ENCODE measurements around the gene KATNB1. TPM values are rescaled to one million over a fixed set of nuclear protein-coding genes. Genes with fewer than 3 reads are reported as not detected.

Gene KATNB1
- total and polyA plus RNA-seq, 7 experiments from 2014 or later = 20.4 to 32.9 (median 26.0) TPM

GRCh38 chr16:57740423-57741071 lies 5.0 kb downstream of the KATNB1 start:
- ChIA-PET POLR2A (interaction anchor here (0.6 kb wide), 1 partner anchor 670 kb away, joined by 5 read pairs; no protein-coding TSS in a partner anchor), CTCF (no interaction called here)
- Histone ChIP-seq H3K27ac (ENCODE audit: low read depth, low read length) (no peak overlapping the region), H3K4me3 (ENCODE audit: low read length) (no peak overlapping the region), H3K9me3 (ENCODE audit: control insufficient read depth in 2 of 3, low read length in 3 of 3) (no peaks in the 10 kb centered on the region), H3K27me3 (ENCODE audit: control insufficient read depth in 2 of 2, insufficient read depth in 2 of 2, low read length in 2 of 2) (no peaks in the 10 kb centered on the region), H3K36me3 (ENCODE audit: control insufficient read depth in 2 of 3, insufficient read depth in 3 of 3, low read length in 3 of 3) (peaks cover 0 to 23% (median 0%) of the 10 kb centered on the region in 3 experiments), H3K4me1 (ENCODE audit: control insufficient read depth in 2 of 2, insufficient read depth in 2 of 2, low read length in 2 of 2) (peaks cover 6 to 8% of the 10 kb centered on the region in 2 donors)
- DNase-seq = no peak
- peaks cover 13 to 22% (median 19%) of the 10 kb centered on the region in 7 donors for H3K4me1 Mint-ChIP-seq
- no peak overlapping the region for H3K4me3 Mint-ChIP-seq
- no peaks in the 10 kb centered on the region for H3K9me3 Mint-ChIP-seq
- H3K27ac Mint-ChIP-seq = no peak overlapping the region
- H3K36me3 Mint-ChIP-seq = peaks cover 0 to 23% (median 2%) of the 10 kb centered on the region in 5 donors
- no peak for ATAC-seq
- intact Hi-C loops (cut with micrococcal nuclease) = no loop called here
- no peaks in the 10 kb centered on the region for H3K27me3 Mint-ChIP-seq

- no peaks in the 10 kb centered on the region for H3K9me3 ChIP-seq (ENCODE audit: control insufficient read depth in 2 of 3, low read length in 3 of 3)
- H3K36me3 ChIP-seq (ENCODE audit: control insufficient read depth in 2 of 3, insufficient read depth in 3 of 3, low read length in 3 of 3) = peaks cover 0 to 22% (median 0%) of the 10 kb centered on the region in 3 experiments
- no peak overlapping the region for H3K27ac Mint-ChIP-seq
- ATAC-seq (no peak), DNase-seq (no peak)
- peaks cover 5 to 12% (median 10%) of the 10 kb centered on the region in 7 donors for H3K4me1 Mint-ChIP-seq
- H3K9me3 Mint-ChIP-seq = no peaks in the 10 kb centered on the region
- H3K36me3 Mint-ChIP-seq = peaks cover 0 to 31% (median 2%) of the 10 kb centered on the region in 5 donors
- POLR2A ChIA-PET = no interaction called here
- CTCF ChIA-PET = interaction anchor here (1.1 kb wide), 1 partner anchor 19 kb away, joined by 3 read pairs; no protein-coding TSS in a partner anchor
- no peak overlapping the region for H3K4me3 ChIP-seq (ENCODE audit: low read length)
- H3K27me3 Mint-ChIP-seq = no peaks in the 10 kb centered on the region
- intact Hi-C loops (cut with micrococcal nuclease) = no loop called here
- H3K4me1 ChIP-seq (ENCODE audit: control insufficient read depth in 2 of 2, insufficient read depth in 2 of 2, low read length in 2 of 2) = peaks cover 4 to 6% of the 10 kb centered on the region in 2 donors
- H3K27me3 ChIP-seq (ENCODE audit: control insufficient read depth in 2 of 2, insufficient read depth in 2 of 2, low read length in 2 of 2) = no peaks in the 10 kb centered on the region
- H3K27ac ChIP-seq (ENCODE audit: low read depth, low read length) = no peak overlapping the region
- no peak overlapping the region for H3K4me3 Mint-ChIP-seq
Measured at GRCh38 chr16:57741660-57742191, 6.2 kb downstream of the KATNB1 start.

- H3K36me3 Mint-ChIP-seq = peaks cover 0 to 34% (median 2%) of the 10 kb centered on the region in 5 donors
- H3K27ac Mint-ChIP-seq = no peak overlapping the region
- POLR2A ChIA-PET = no interaction called here
Measured at GRCh38 chr16:57742543-57742942, 7.0 kb downstream of the KATNB1 start.

DNA sequence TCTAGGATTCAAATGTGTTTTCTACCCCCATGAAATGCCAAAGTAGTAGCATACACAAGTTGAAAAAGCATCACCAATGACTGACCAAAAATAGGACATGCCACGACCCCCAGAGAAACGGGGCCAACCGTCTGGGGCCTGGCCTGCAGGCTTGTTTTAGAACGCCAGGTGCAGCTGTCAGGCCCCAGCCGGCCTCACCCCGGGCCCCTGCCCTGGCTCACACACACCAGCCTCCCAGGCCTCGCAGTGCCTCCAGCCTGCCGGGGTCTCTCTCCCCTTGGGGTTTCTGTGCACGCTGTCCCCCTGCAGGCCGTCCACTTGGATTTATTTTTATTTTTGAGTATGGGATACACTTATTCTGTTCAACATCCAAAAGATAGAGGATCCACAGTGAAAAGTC lies 7.9 kb downstream of the KATNB1 start:
- intact Hi-C loops (cut with micrococcal nuclease) = no loop called here
- Histone ChIP-seq H3K27ac (ENCODE audit: low read depth, low read length) (no peak overlapping the region), H3K36me3 (ENCODE audit: control insufficient read depth in 2 of 3, insufficient read depth in 3 of 3, low read length in 3 of 3) (peaks cover 0 to 22% (median 0%) of the 10 kb centered on the region in 3 experiments), H3K4me3 (ENCODE audit: low read length) (no peak overlapping the region), H3K27me3 (ENCODE audit: control insufficient read depth in 2 of 2, insufficient read depth in 2 of 2, low read length in 2 of 2) (no peaks in the 10 kb centered on the region), H3K9me3 (ENCODE audit: control insufficient read depth in 2 of 3, low read length in 3 of 3) (no peaks in the 10 kb centered on the region), H3K4me1 (ENCODE audit: control insufficient read depth in 2 of 2, insufficient read depth in 2 of 2, low read length in 2 of 2) (no peaks in the 10 kb centered on the region)
- ATAC-seq (no peak), DNase-seq (no peak)
- Mint-ChIP-seq H3K36me3 (peaks cover 0 to 35% (median 0%) of the 10 kb centered on the region in 5 donors), H3K9me3 (no peaks in the 10 kb centered on the region), H3K4me1 (no peaks in the 10 kb centered on the region), H3K27ac (no peak overlapping the region), H3K4me3 (no peak overlapping the region), H3K27me3 (no peaks in the 10 kb centered on the region)
- ChIA-PET POLR2A (no interaction called here), CTCF (no interaction called here)

More at GRCh38 chr16:57742543-57742942, 7.0 kb downstream of the KATNB1 start:
- Histone ChIP-seq H3K9me3 (ENCODE audit: control insufficient read depth in 2 of 3, low read length in 3 of 3) (no peaks in the 10 kb centered on the region), H3K27ac (ENCODE audit: low read depth, low read length) (no peak overlapping the region), H3K4me1 (ENCODE audit: control insufficient read depth in 2 of 2, insufficient read depth in 2 of 2, low read length in 2 of 2) (no peaks in the 10 kb centered on the region), H3K36me3 (ENCODE audit: control insufficient read depth in 2 of 3, insufficient read depth in 3 of 3, low read length in 3 of 3) (peaks cover 0 to 22% (median 0%) of the 10 kb centered on the region in 3 experiments), H3K4me3 (ENCODE audit: low read length) (no peak overlapping the region), H3K27me3 (ENCODE audit: control insufficient read depth in 2 of 2, insufficient read depth in 2 of 2, low read length in 2 of 2) (no peaks in the 10 kb centered on the region)
- peaks cover 0 to 4% (median 4%) of the 10 kb centered on the region in 7 donors for H3K4me1 Mint-ChIP-seq
- CTCF ChIA-PET = no interaction called here
- H3K27me3 Mint-ChIP-seq = no peaks in the 10 kb centered on the region
- DNase-seq (no peak), ATAC-seq (no peak)
- no peak overlapping the region for H3K4me3 Mint-ChIP-seq
- intact Hi-C loops (cut with micrococcal nuclease) = no loop called here
- H3K9me3 Mint-ChIP-seq = no peaks in the 10 kb centered on the region

DNA sequence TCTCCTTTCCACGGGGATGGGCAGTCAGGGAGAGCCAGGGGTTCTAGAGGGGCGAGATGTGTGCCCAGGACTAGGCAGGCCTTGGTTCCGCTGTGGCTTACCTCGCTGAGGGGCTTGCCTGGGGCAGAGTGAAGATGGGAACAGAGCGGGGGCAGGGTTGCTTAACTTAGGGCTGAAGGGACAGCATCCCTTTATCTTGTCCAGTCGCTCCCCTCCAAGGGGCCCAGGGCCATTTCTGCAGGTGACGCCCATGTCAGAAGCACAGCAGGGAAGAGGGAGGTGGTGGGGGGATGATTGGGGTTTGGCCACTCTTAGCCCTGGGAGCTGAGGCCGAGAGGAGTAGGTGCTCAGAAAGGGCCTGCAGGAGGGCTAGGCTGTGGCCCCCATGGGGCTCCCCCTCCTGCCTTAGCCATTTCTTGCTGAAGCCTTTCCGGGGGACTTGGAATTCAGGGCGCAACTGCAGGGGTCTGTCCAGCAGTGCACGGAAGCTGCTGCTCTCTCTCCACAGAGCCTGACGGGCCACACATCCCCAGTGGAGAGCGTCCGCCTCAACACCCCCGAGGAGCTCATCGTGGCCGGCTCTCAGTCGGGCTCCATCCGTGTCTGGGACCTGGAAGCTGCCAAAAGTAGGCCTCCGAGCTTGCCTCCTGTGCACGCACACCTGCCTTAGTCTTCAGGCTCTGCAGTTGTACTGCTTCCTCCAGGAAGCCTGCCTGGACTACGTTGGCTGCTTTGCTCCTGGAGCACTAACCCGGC lies 8.5 kb downstream of the KATNB1 start:
- H3K27ac Mint-ChIP-seq = no peak overlapping the region
- no peaks in the 10 kb centered on the region for H3K27me3 ChIP-seq (ENCODE audit: control insufficient read depth in 2 of 2, insufficient read depth in 2 of 2, low read length in 2 of 2)
- no peak overlapping the region for H3K4me3 Mint-ChIP-seq
- no peak overlapping the region for H3K27ac ChIP-seq (ENCODE audit: low read depth, low read length)
- no peak overlapping the region for H3K4me3 ChIP-seq (ENCODE audit: low read length)
- ATAC-seq (no peak), DNase-seq (no peak)
- CTCF ChIA-PET = no interaction called here
- H3K4me1 ChIP-seq (ENCODE audit: control insufficient read depth in 2 of 2, insufficient read depth in 2 of 2, low read length in 2 of 2) = no peaks in the 10 kb centered on the region
- no peaks in the 10 kb centered on the region for H3K27me3 Mint-ChIP-seq
- H3K9me3 ChIP-seq (ENCODE audit: control insufficient read depth in 2 of 3, low read length in 3 of 3) = no peaks in the 10 kb centered on the region
- POLR2A ChIA-PET = no interaction called here
- intact Hi-C loops (cut with micrococcal nuclease) = no loop called here
- H3K36me3 ChIP-seq (ENCODE audit: control insufficient read depth in 2 of 3, insufficient read depth in 3 of 3, low read length in 3 of 3) = peaks cover 0 to 22% (median 0%) of the 10 kb centered on the region in 3 experiments
- H3K9me3 Mint-ChIP-seq = no peaks in the 10 kb centered on the region
- no peaks in the 10 kb centered on the region for H3K4me1 Mint-ChIP-seq
- peaks cover 0 to 35% (median 0%) of the 10 kb centered on the region in 5 donors for H3K36me3 Mint-ChIP-seq

GRCh38 chr16:57744642-57744903 lies 9.0 kb downstream of the KATNB1 start:
- intact Hi-C loops (cut with micrococcal nuclease) = no loop called here
- no peaks in the 10 kb centered on the region for H3K27me3 Mint-ChIP-seq

More at GRCh38 chr16:57744642-57744903, 9.0 kb downstream of the KATNB1 start:
- Histone ChIP-seq H3K4me1 (ENCODE audit: control insufficient read depth in 2 of 2, insufficient read depth in 2 of 2, low read length in 2 of 2) (no peaks in the 10 kb centered on the region), H3K9me3 (ENCODE audit: control insufficient read depth in 2 of 3, low read length in 3 of 3) (no peaks in the 10 kb centered on the region), H3K4me3 (ENCODE audit: low read length) (no peak overlapping the region), H3K36me3 (ENCODE audit: control insufficient read depth in 2 of 3, insufficient read depth in 3 of 3, low read length in 3 of 3) (peaks cover 0 to 22% (median 0%) of the 10 kb centered on the region in 3 experiments), H3K27ac (ENCODE audit: low read depth, low read length) (no peak overlapping the region), H3K27me3 (ENCODE audit: control insufficient read depth in 2 of 2, insufficient read depth in 2 of 2, low read length in 2 of 2) (no peaks in the 10 kb centered on the region)
- H3K27ac Mint-ChIP-seq = no peak overlapping the region
- ChIA-PET POLR2A (no interaction called here), CTCF (no interaction called here)
- no peak overlapping the region for H3K4me3 Mint-ChIP-seq
- ATAC-seq (no peak), DNase-seq (no peak)
- H3K4me1 Mint-ChIP-seq = no peaks in the 10 kb centered on the region
- peaks cover 0 to 35% (median 0%) of the 10 kb centered on the region in 5 donors for H3K36me3 Mint-ChIP-seq
- no peaks in the 10 kb centered on the region for H3K9me3 Mint-ChIP-seq

All from naive thymus-derived CD4-positive, alpha-beta T cell (primary cell).